Activated CD8-positive, alpha-beta T cell treated with anti-CD3 and anti-CD28 coated beads for 36 hours (primary cell): ENCODE results near the gene CTSO. TPM values are rescaled to one million over a fixed set of nuclear protein-coding genes. Genes with fewer than 3 reads are reported as not detected.

Experiments
- ATAC-seq: fragments of 200-7000 bp; cut with Tn5 transposase; one replicate; pipeline ENCODE4 v1.10.0; 2021; ENCODE audit warnings: mild to moderate bottlenecking, moderate library complexity
- CTCF ChIA-PET: fragments of 350-600 bp; sonication (Branson Sonifier 250); formaldehyde crosslinking; loops from one replicate; lab custom pipeline; 2021; ENCODE audit warnings: antibody characterized with exemption; lab: Charles Lee
- POLR2A ChIA-PET: fragments of 350-600 bp; sonication (Branson Sonifier 250); formaldehyde crosslinking; loops from one replicate; lab custom pipeline; 2021; ENCODE audit warnings: antibody characterized with exemption; lab: Charles Lee
- DNase-seq: peaks from one replicate; pipeline ENCODE4 v3.0.0-alpha.2; 2020
- H3K27ac Mint-ChIP-seq: one replicate; pipeline ENCODE4 v1.8.0; 2021; ENCODE audit warnings: mild to moderate bottlenecking, mixed read lengths
- H3K27me3 Mint-ChIP-seq: one replicate; pipeline ENCODE4 v1.8.0; 2021; ENCODE audit warnings: mixed read lengths
- H3K36me3 Mint-ChIP-seq: one replicate; pipeline ENCODE4 v1.8.0; 2021; ENCODE audit warnings: low read depth, mixed read lengths
- H3K4me1 Mint-ChIP-seq: one replicate; pipeline ENCODE4 v1.8.0; 2021; ENCODE audit warnings: low read depth, mixed read lengths
- H3K4me3 Mint-ChIP-seq: one replicate; pipeline ENCODE4 v1.8.0; 2021; ENCODE audit warnings: mild to moderate bottlenecking, moderate library complexity, mixed read lengths
- H3K9me3 Mint-ChIP-seq: one replicate; pipeline ENCODE4 v1.8.0; 2021; ENCODE audit warnings: mixed read lengths
- intact Hi-C: fragments of 100-400 bp; cut with micrococcal nuclease; formaldehyde crosslinking; loops from one replicate; pipeline ENCODE4 v1.10.0; 2022
- total RNA-seq, 2 experiments: library from RNA; stranded (reverse); gene quantifications; one replicate each; pipeline ENCODE4 v1.2.3, GENCODE V29; 2021
- TF ChIP-seq, protein P1 (sequence below): fragments of 200-600 bp; IDR thresholded peaks from one replicate; pipeline ENCODE4 v1.8.0; 2022; ENCODE audit warnings: antibody characterized with exemption, mild to moderate bottlenecking

Gene CTSO
- total RNA-seq, 2 experiments from 2014 or later, result 3.4 to 3.7 TPM

DNA sequence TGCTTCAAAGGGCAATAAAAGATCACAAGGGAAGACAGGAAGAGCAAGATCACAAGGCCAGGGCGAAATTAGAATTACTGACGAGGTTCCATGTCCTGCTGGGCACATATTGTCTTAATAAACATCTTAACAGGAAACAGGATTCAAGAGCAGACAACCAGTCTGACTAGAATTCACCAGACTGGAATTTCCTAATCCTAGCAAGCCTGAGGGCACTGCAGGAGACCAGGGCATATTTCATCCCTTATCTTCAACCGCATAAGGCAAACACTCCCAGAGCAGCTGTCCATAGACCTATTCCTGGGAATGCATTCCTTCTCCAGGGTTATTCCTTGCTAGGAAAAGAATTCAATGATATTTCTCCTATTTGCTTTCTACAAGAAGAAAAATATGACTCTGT is 62.6 kb downstream of the CTSO start:
- Mint-ChIP-seq H3K4me3 (no peak overlapping the region), H3K9me3 (no peaks in the 10 kb centered on the region), H3K4me1 (no peaks in the 10 kb centered on the region), H3K27me3 (peaks cover 22% of the 10 kb centered on the region), H3K27ac (no peak overlapping the region), H3K36me3 (no peaks in the 10 kb centered on the region)
- TF ChIP-seq, protein P1, sequence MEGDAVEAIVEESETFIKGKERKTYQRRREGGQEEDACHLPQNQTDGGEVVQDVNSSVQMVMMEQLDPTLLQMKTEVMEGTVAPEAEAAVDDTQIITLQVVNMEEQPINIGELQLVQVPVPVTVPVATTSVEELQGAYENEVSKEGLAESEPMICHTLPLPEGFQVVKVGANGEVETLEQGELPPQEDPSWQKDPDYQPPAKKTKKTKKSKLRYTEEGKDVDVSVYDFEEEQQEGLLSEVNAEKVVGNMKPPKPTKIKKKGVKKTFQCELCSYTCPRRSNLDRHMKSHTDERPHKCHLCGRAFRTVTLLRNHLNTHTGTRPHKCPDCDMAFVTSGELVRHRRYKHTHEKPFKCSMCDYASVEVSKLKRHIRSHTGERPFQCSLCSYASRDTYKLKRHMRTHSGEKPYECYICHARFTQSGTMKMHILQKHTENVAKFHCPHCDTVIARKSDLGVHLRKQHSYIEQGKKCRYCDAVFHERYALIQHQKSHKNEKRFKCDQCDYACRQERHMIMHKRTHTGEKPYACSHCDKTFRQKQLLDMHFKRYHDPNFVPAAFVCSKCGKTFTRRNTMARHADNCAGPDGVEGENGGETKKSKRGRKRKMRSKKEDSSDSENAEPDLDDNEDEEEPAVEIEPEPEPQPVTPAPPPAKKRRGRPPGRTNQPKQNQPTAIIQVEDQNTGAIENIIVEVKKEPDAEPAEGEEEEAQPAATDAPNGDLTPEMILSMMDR, result no peak
- ChIA-PET CTCF (no interaction called here), POLR2A (no interaction called here)
- intact Hi-C loops, result no loop called here
- no peak for DNase-seq
- no peak for ATAC-seq

DNA sequence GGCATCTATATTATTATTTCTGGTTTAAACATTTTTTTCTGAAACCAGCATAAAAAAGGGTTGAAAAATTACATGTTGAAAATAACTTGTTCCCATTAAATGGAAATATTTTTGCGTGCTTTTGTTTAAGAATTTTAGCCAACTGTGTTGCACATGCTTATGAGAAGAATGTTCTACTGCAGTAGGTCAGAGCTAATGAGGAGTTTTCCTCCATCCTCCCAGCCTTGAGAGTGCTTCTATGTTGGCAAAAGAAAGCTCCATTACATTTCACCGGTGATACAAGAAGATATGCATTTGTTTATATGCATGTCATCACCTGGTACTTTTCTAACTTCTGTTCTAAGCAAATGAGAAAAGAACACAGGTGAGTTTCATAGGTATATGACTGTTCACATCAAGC is 63.7 kb downstream of the CTSO start:
- CTCF ChIA-PET, result no interaction called here
- POLR2A ChIA-PET, result no interaction called here
- Mint-ChIP-seq H3K4me3 (no peak overlapping the region), H3K4me1 (no peaks in the 10 kb centered on the region), H3K9me3 (no peaks in the 10 kb centered on the region), H3K27me3 (peaks cover 22% of the 10 kb centered on the region), H3K36me3 (no peaks in the 10 kb centered on the region), H3K27ac (no peak overlapping the region)
- ATAC-seq (no peak), DNase-seq (no peak)
- TF ChIP-seq, protein P1, result no peak
- intact Hi-C loops, result no loop called here

- ATAC-seq (no peak), DNase-seq (no peak)
- TF ChIP-seq, protein P1, result no peak
- Mint-ChIP-seq H3K36me3 (no peaks in the 10 kb centered on the region), H3K4me1 (no peaks in the 10 kb centered on the region), H3K27me3 (peaks cover 22% of the 10 kb centered on the region), H3K27ac (no peak overlapping the region), H3K4me3 (no peak overlapping the region), H3K9me3 (no peaks in the 10 kb centered on the region)
- ChIA-PET CTCF (no interaction called here), POLR2A (no interaction called here)
- intact Hi-C loops, result no loop called here
Observed at GRCh38 chr4:155889031-155889793, 64.5 kb downstream of the CTSO start.

DNA sequence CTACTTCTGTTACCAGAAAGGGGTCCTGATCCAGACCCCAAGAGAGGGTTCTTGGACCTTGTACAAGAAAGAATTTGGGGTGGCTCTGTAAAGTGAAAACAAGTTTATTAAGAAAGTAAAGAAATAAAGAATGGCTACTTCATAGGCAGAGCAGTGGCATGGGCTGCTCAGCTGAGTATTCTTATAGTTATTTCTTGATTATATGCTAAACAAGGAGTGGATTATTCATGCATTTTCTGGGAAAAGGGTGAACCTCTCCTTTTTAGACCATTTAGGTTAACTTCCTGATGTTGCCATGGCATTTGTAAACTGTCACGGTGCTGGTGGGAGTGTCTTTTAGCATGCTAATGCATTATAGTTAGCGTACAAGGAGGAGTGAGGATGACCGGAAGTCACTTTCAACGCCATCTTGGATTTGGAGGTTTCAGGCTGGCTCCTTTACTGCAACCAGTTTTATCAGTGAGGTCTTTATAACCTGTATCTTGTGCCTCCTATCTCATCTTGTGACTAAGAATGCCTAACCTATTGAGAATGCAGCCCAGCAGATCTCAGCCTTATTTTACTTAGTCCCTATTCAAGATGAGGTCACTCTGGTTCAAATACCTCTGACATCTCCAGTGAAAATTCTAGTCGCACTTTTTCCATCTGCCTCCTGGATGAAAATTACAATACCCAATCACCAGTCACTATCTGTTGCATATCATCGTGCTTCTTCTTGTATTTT is 65.7 kb downstream of the CTSO start:
- POLR2A ChIA-PET, result no interaction called here
- no peak overlapping the region for H3K27ac Mint-ChIP-seq
- no peak overlapping the region for H3K4me3 Mint-ChIP-seq
- CTCF ChIA-PET, result interaction anchor here (1.6 kb wide), 1 partner anchor 12 kb away, joined by 3 read pairs; no protein-coding TSS in a partner anchor
- H3K9me3 Mint-ChIP-seq, result no peaks in the 10 kb centered on the region
- TF ChIP-seq, protein P1, result no peak
- ATAC-seq, result no peak
- peaks cover 14% of the 10 kb centered on the region for H3K27me3 Mint-ChIP-seq
- DNase-seq, result no peak
- intact Hi-C loops, result no loop called here
- H3K4me1 Mint-ChIP-seq, result no peaks in the 10 kb centered on the region
- no peaks in the 10 kb centered on the region for H3K36me3 Mint-ChIP-seq

DNA sequence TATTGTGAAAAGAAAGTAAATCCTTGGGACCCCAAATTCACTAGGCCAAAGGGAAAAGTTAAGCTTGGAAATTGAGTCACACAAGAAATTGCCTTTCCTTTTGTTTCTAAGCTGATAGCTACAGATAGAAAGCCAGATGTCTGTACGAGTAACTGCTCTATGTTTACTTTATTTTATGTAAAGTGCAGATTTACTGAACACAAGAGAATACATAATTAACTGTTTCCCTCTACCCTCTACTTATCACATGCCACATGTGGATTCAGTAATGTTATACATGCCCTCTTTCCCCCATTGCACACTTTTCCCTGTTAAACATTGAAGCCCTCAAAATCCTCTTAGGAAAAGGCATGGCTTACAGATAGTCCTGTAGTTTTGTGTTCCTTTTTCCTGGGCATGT is 66.6 kb downstream of the CTSO start:
- ChIA-PET CTCF (interaction anchor here (1.6 kb wide), 1 partner anchor 13 kb away, joined by 3 read pairs; no protein-coding TSS in a partner anchor), POLR2A (interaction anchor here (1.1 kb wide), 1 partner anchor 22 kb away, joined by 3 read pairs; no protein-coding TSS in a partner anchor)
- Mint-ChIP-seq H3K9me3 (no peaks in the 10 kb centered on the region), H3K4me1 (no peaks in the 10 kb centered on the region), H3K27ac (no peak overlapping the region), H3K4me3 (no peak overlapping the region), H3K36me3 (no peaks in the 10 kb centered on the region), H3K27me3 (peaks cover 13% of the 10 kb centered on the region)
- DNase-seq, result no peak
- ATAC-seq, result no peak
- intact Hi-C loops, result no loop called here
- TF ChIP-seq, protein P1, result no peak
